Heart right ventricle (tissue), 16 donors: ENCODE results near the gene KCTD14. TPM values are rescaled to one million over a fixed set of nuclear protein-coding genes. Genes with fewer than 3 reads are reported as not detected.
"Not testable (repeated sequence)": the region's sequence is repeated elsewhere in the genome, so short reads cannot be mapped to it uniquely, and the experiment has no call there.

Source experiments
- ATAC-seq, 8 donors: fragments of 200-7000 bp; cut with Tn5 transposase; one replicate each; pipeline ENCODE4 v1.9.1; 2020; ENCODE audit warnings: mild to moderate bottlenecking in 8 of 8, moderate library complexity in 8 of 8, moderate number of reproducible peaks in 1 of 8
- DNase-seq, 2 donors: peaks; one replicate each; pipeline ENCODE4 v3.0.0-alpha.2; 2020
- H3K27ac ChIP-seq, 10 donors: fragments of 200-600 bp; sonication (generic) in 2 of 10; one replicate each; pipeline versions ENCODE4 v1.5.0 to v1.8.0; 2020 to 2022; ENCODE audit warnings: mild to moderate bottlenecking in 3 of 10
- H3K27me3 ChIP-seq, 7 donors: fragments of 200-600 bp; one replicate each; pipeline ENCODE4 v1.8.0; 2021 to 2022; ENCODE audit warnings: mild to moderate bottlenecking in 2 of 7
- H3K36me3 ChIP-seq, 9 donors: fragments of 200-600 bp; sonication (generic) in 1 of 9; one replicate each; pipeline versions ENCODE4 v1.5.0 to v1.8.0; 2020 to 2022; ENCODE audit warnings: mild to moderate bottlenecking in 2 of 9
- H3K4me1 ChIP-seq, 9 donors: fragments of 200-600 bp; sonication (generic) in 1 of 9; one replicate each; pipeline versions ENCODE4 v1.5.0 to v1.8.0; 2020 to 2022; ENCODE audit warnings: mild to moderate bottlenecking in 4 of 9
- H3K4me3 ChIP-seq, 10 donors: fragments of 200-600 bp; sonication (generic) in 2 of 10; one replicate each; pipeline versions ENCODE4 v1.5.0 to v1.8.0; 2020 to 2022; ENCODE audit warnings: mild to moderate bottlenecking in 7 of 10, moderate library complexity in 2 of 10
- H3K9me3 ChIP-seq, 11 donors: fragments of 200-600 bp in 10 of 11; sonication (generic) in 2 of 11; one replicate each; pipeline versions ENCODE4 v1.5.0 to v1.8.0; 2013 to 2022; ENCODE audit warnings: mild to moderate bottlenecking in 2 of 11, control low read depth in 1 of 11, moderate library complexity in 1 of 11
- CTCF ChIP-seq, 9 donors: fragments of 200-600 bp; sonication (generic) in 2 of 9; IDR thresholded peaks; one replicate each; pipeline versions ENCODE4 v1.5.0 to v1.8.0; 2021 to 2022; ENCODE audit warnings: antibody characterized with exemption in 9 of 9, mild to moderate bottlenecking in 5 of 9, moderate library complexity in 1 of 9
- WGBS, 2 donors: extraction: QIAGEN DNeasy Blood & Tissue Kit; methylation state at CpG; one replicate each; pipeline ENCODE4 v1.1.7; 2013; ENCODE audit warnings: inconsistent platforms in 1 of 2; 5-methylcytosine and 5-hydroxymethylcytosine counted together
- intact Hi-C, 10 donors: fragments of 100-400 bp; cut with DNase I; formaldehyde crosslinking; loops; one replicate each; pipeline versions ENCODE4 v1.11.1 to v1.14.2; 2022
- polyA plus RNA-seq, 2 donors: library from polyadenylated mRNA; stranded (reverse); fragments of 200-250 nt; gene quantifications; one replicate each; pipeline ENCODE4 v1.2.3, GENCODE V29; 2013
- total RNA-seq, 10 donors: library from RNA; stranded (reverse); fragmentation: NEBNext Ultra II Directional in 3 of 10; extraction: Animal tissue kit (Norgen Biotek cat#: 25700) in 3 of 10; gene quantifications; one replicate each; pipeline versions ENCODE4 v1.2.1 to v1.2.4, GENCODE V29; 2021 to 2023
- donor health status: Arrhythmogenic right ventricular cardiomyopathy.
- donor health status: ischemic (EF 13 %, LVEDD 7.1; RV severe dilation, severe dysfunction).
- donor health status: healthy with polysubstance abuse.
- donor health status: DM: no; HTN: yes; CAD: no.
- donor health status: DM: no; HTN: no; CAD: no.
- donor health status: ischemic (EF 25% LVEDD 6.9; RV normal size, moderate dysfunction).
- donor health status: ischemic (EF 25% LVEDD 5.7; RV mildly dilated, moderate dysfunction).
- donor health status: healthy.
- donor health status: DM: yes; HTN: yes; CAD: no.
- donor health status: Ischemic cardiomyopathy.
- donor health status: ischemic (EF 35%, LVEDD 5.7; RV mildly dilated, moderate dysfunction).
- donor health status: nonischemic (EF 11% LVEDD 7.7; RV severe dilation, severe dysfunction).
- donor health status: DM: yes; HTN: yes; CAD: no.
- donor health status: PGD.
- donor health status: ischemic (EF 29% LVEDD 5.4; RV normal size, mild dysfunction).
- donor health status: nonischemic (EF 23%, LVEDD 6.1; RV moderate dilation, normal function).

The KCTD14 gene
- total and polyA plus RNA-seq, 12 donors = 0.15 to 0.53 (median 0.21) TPM; not detected in 1

GRCh38 chr11:78033040-78033439, 10.0 kb upstream of the KCTD14 start:
- WGBS, 2 donors = 49 to 65% methylated on average over 4 of the region's 4 CpGs
- Histone ChIP-seq H3K27me3 (no peaks in the 10 kb centered on the region), H3K4me3 (no peak overlapping the region), H3K36me3 (no peaks in the 10 kb centered on the region), H3K27ac (no peak overlapping the region), H3K4me1 (peaks cover 0 to 15% (median 10%) of the 10 kb centered on the region in 9 donors), H3K9me3 (no peaks in the 10 kb centered on the region)
- no peak for TF ChIP-seq CTCF (IDR thresholded peaks at IDR 0.05)
- DNase-seq = no peak
- no peak for ATAC-seq
- intact Hi-C loops = loop anchor here in 1 of 10 donors (10.0 kb wide), 1 partner anchor 62 kb away; no protein-coding TSS in a partner anchor

- ATAC-seq (no peak), DNase-seq (no peak)
- H3K36me3 ChIP-seq = no peaks in the 10 kb centered on the region
- H3K4me1 ChIP-seq = peaks cover 0 to 15% (median 10%) of the 10 kb centered on the region in 9 donors
- intact Hi-C loops = loop anchor here in 1 of 10 donors (10.0 kb wide), 1 partner anchor 63 kb away; no protein-coding TSS in a partner anchor
- H3K4me3 ChIP-seq = no peak overlapping the region
- no peaks in the 10 kb centered on the region for H3K27me3 ChIP-seq
- no peaks in the 10 kb centered on the region for H3K9me3 ChIP-seq
- TF ChIP-seq CTCF (IDR thresholded peaks at IDR 0.05) = no peak
- no peak overlapping the region for H3K27ac ChIP-seq
Observed at GRCh38 chr11:78032090-78032489, 9.0 kb upstream of the KCTD14 start.

- DNase-seq (no peak), ATAC-seq (no peak)
- Histone ChIP-seq H3K27ac (no peak overlapping the region), H3K27me3 (no peaks in the 10 kb centered on the region), H3K4me3 (no peak overlapping the region), H3K9me3 (no peaks in the 10 kb centered on the region), H3K36me3 (no peaks in the 10 kb centered on the region), H3K4me1 (peaks cover 0 to 15% (median 10%) of the 10 kb centered on the region in 9 donors)
- no peak for TF ChIP-seq CTCF (IDR thresholded peaks at IDR 0.05)
- 95 to 98% methylated on average over 3 of the region's 3 CpGs for WGBS, 2 donors
- intact Hi-C loops = loop anchor here in 1 of 10 donors (10.0 kb wide), 1 partner anchor 63 kb away; no protein-coding TSS in a partner anchor
Observed at GRCh38 chr11:78031629-78032028, 8.6 kb upstream of the KCTD14 start.

- WGBS, 2 donors = 23 to 24% methylated on average over 7 of the region's 7 CpGs
Observed at GRCh38 chr11:78030429-78031325, 7.6 kb upstream of the KCTD14 start.

GRCh38 chr11:78028423-78028822, 5.3 kb upstream of the KCTD14 start:
- H3K27me3 ChIP-seq, DNase-seq, H3K27ac ChIP-seq, H3K36me3 ChIP-seq, H3K9me3 ChIP-seq, ATAC-seq, H3K4me3 ChIP-seq, intact Hi-C loops: not testable (repeated sequence)
- 90 to 91% methylated on average over 9 of the region's 9 CpGs for WGBS, 2 donors
- peaks cover 0 to 16% (median 10%) of the 10 kb centered on the region in 9 donors for H3K4me1 ChIP-seq

More at GRCh38 chr11:78030429-78031325, 7.6 kb upstream of the KCTD14 start:
- Histone ChIP-seq H3K4me1 (peaks cover 0 to 15% (median 10%) of the 10 kb centered on the region in 9 donors), H3K36me3 (no peaks in the 10 kb centered on the region), H3K4me3 (no peak overlapping the region), H3K27ac (no peak overlapping the region), H3K9me3 (no peaks in the 10 kb centered on the region), H3K27me3 (no peaks in the 10 kb centered on the region)
- no peak for TF ChIP-seq CTCF (IDR thresholded peaks at IDR 0.05)
- DNase-seq (peak; percentile 52 to 71), ATAC-seq (peak; percentile 80 to 97 (median 94))
- intact Hi-C loops = loop anchor here in 1 of 10 donors (10.0 kb wide), 1 partner anchor 64 kb away; no protein-coding TSS in a partner anchor
